ENCODE results near the gene ARHGAP6.

Gene ARHGAP6, protein sequence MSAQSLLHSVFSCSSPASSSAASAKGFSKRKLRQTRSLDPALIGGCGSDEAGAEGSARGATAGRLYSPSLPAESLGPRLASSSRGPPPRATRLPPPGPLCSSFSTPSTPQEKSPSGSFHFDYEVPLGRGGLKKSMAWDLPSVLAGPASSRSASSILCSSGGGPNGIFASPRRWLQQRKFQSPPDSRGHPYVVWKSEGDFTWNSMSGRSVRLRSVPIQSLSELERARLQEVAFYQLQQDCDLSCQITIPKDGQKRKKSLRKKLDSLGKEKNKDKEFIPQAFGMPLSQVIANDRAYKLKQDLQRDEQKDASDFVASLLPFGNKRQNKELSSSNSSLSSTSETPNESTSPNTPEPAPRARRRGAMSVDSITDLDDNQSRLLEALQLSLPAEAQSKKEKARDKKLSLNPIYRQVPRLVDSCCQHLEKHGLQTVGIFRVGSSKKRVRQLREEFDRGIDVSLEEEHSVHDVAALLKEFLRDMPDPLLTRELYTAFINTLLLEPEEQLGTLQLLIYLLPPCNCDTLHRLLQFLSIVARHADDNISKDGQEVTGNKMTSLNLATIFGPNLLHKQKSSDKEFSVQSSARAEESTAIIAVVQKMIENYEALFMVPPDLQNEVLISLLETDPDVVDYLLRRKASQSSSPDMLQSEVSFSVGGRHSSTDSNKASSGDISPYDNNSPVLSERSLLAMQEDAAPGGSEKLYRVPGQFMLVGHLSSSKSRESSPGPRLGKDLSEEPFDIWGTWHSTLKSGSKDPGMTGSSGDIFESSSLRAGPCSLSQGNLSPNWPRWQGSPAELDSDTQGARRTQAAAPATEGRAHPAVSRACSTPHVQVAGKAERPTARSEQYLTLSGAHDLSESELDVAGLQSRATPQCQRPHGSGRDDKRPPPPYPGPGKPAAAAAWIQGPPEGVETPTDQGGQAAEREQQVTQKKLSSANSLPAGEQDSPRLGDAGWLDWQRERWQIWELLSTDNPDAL (N-terminal part only)

DNA sequence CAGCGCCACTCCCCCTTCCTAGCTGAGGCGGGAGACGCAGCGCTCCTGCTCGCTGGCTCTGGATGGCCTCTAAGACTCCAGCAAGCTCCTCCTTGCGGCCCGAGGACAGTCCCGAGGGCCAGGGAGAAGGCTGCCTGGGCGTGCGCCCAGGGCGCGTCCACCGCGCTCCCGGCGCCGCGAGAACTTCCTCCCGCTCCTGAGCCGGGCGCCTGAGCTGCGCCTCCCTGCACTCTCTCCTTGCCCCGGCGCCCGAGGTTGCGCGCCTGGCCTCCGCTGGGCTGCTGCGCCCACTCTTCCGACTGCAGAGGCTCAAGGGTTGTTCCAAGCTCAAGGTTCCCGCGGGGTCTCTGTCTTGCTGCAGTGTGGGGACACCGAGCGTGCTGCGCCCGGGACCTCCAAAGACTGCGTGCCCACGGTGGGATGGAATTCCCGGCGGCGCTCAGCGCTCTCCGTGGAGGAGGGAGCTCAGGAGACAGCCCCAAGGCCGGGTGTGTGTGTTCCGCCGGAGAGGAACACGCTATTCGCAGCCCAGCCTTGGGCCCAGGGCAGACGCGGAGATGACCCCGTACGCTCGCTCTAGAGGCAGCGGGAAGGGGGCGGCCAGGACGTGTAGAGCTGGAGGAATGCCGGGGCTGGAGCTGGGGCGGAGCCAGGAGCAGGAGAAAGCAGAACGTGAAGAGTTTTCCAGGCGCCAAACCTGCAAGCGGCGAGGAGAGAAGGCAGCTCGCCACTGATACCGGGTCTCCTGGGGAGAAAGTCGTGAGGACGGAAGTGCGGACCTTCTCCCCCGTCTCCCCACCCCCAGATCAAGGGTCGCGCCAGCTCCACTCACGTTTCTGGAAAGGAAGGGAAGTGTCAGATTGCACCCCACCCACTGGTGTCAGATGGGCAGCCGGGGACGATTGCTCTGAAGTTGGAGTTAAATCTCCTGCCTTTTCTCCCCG lies at the start of gene ARHGAP6:
Gene ARHGAP6 (minus strand): TSS at position 753 of the 944 bp plus-strand sequence. CDS start 1,092 bp downstream, outside the sequence.
- Histone ChIP-seq H3K36me3 (ENCODE audit: insufficient read depth, low read length) (no peaks in the 10 kb centered on the region), H3K9me3 (ENCODE audit: low read depth, low read length) (no peaks in the 10 kb centered on the region), H3K9ac (ENCODE audit: insufficient read length) (no peak within 1 kb of the TSS), H3K27ac (no peak within 1 kb of the TSS), H3K4me3 (no peak within 1 kb of the TSS)
- TF ChIP-seq FOXP2 (optimal IDR thresholded peaks at IDR 0.05; ENCODE audit: control extremely low read depth, extremely low read length, insufficient read depth) = no peak
- no peak for TF ChIP-seq EZH2 (IDR thresholded peaks at IDR 0.05)
- TF ChIP-seq POLR2AphosphoS5 (IDR thresholded peaks at IDR 0.05; ENCODE audit: borderline replicate concordance, low read depth, low read length) = no peak
- no peak for DNase-seq (ENCODE audit: low read depth, low spot score)

DNA sequence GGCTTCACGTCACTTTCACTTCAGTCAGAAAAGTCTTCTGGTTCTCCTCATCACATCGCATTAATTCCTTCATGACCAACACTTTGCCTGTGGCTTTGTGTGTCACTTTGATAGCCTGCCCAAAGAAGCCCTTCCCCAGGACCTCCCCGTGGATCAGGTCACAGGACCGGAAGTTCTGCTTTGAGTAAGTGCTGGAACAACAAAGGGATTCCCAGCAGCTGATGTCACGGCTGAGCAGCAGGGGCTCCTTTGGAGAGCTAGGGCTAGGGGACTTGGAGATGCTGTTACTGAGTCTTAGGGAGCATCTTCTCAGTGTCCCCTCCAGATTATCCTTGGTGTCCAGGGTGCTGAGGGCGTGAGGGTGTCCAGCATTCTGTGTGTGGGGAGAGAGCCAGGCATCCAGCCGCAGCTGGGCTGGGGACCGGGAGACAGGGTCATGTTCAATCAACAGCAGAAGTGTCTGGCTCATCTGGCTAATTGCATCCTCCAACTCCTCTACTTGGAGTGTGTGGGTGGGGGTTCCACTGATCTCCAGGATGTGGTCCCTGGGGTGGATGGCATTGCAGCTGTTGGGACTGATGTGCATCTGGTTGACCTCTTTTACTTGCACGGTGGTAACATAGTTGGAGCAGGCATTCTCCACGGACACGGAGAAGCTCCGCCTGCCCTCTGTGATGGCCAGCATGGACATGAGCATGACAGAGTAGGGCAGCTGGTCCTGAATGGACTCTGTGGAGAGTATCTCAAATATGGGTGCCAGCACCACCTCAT lies 39.2 kb upstream of the ARHGAP6 start:
- no peaks in the 10 kb centered on the region for H3K9me3 ChIP-seq (ENCODE audit: low read depth, low read length)
- no peak overlapping the region for H3K9ac ChIP-seq (ENCODE audit: insufficient read length)
- no peak for TF ChIP-seq POLR2AphosphoS5 (IDR thresholded peaks at IDR 0.05; ENCODE audit: borderline replicate concordance, low read depth, low read length)
- no peak for TF ChIP-seq FOXP2 (optimal IDR thresholded peaks at IDR 0.05; ENCODE audit: control extremely low read depth, extremely low read length, insufficient read depth)
- no peak for TF ChIP-seq EZH2 (IDR thresholded peaks at IDR 0.05)
- H3K36me3 ChIP-seq (ENCODE audit: insufficient read depth, low read length) = no peaks in the 10 kb centered on the region
- no peak for DNase-seq (ENCODE audit: low read depth, low spot score)
- no peak overlapping the region for H3K27ac ChIP-seq
- H3K4me3 ChIP-seq = no peak overlapping the region

DNA sequence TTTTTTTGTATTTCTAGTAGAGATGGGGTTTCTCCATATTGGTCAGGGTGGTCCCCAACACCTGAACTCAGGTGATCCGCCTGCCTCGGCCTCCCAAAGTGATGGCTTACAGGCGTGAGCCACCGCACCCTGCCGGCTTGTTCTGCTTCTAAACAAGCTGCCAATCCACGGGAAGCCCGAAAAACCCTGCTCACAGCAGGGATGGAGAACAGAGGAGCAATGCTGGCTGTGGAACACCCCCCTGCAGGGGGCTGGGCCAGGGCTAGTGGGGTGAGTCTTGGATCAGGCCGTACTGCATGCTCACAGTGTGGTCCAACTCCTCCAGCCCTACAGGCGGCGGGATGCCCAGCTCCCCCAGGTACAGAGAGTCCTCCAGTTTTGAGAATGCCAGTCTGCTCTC lies 38.1 kb upstream of the ARHGAP6 start:
- TF ChIP-seq FOXP2 (optimal IDR thresholded peaks at IDR 0.05; ENCODE audit: control extremely low read depth, extremely low read length, insufficient read depth) (no peak), POLR2AphosphoS5 (IDR thresholded peaks at IDR 0.05; ENCODE audit: borderline replicate concordance, low read depth, low read length) (no peak), EZH2 (IDR thresholded peaks at IDR 0.05) (no peak)
- no peak for DNase-seq (ENCODE audit: low read depth, low spot score)
- Histone ChIP-seq H3K4me3 (no peak overlapping the region), H3K27ac (no peak overlapping the region), H3K36me3 (ENCODE audit: insufficient read depth, low read length) (no peaks in the 10 kb centered on the region), H3K9me3 (ENCODE audit: low read depth, low read length) (no peaks in the 10 kb centered on the region), H3K9ac (ENCODE audit: insufficient read length) (no peak overlapping the region)

DNA sequence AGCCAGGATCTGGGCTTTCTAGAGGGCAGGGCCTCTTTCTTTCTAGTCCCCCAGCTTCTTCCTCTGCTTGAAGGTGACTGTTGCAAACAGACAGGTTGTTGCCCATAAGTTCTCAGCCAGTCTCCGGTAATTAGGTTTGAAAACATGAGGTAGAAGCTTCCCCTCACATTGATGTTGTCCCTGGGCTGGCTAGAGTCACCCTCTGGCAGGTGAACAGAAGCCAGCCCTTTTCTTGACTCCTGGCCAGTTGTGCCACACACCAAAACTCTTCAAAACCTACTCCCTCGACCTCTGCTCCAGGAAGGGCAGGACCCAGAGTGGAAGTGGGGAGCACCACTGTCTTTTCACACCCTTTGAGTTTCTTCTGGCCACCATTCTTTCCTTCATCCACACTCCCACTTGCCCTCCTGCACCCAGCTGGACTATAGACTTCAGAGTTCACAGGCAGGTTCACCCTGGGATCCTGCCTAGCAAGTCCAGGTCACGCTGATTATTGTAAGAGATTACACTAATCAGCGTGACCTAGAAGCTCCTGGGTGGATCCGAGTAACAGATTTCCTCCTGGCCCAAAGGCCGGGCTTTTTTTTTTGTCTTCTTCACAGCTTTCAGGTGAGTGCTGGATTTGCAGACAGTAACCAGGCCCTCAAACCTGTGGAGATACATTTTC lies 37.4 kb upstream of the ARHGAP6 start:
- Histone ChIP-seq H3K27ac (no peak overlapping the region), H3K9ac (ENCODE audit: insufficient read length) (no peak overlapping the region), H3K36me3 (ENCODE audit: insufficient read depth, low read length) (no peaks in the 10 kb centered on the region), H3K9me3 (ENCODE audit: low read depth, low read length) (no peaks in the 10 kb centered on the region), H3K4me3 (no peak overlapping the region)
- no peak for DNase-seq (ENCODE audit: low read depth, low spot score)
- TF ChIP-seq POLR2AphosphoS5 (IDR thresholded peaks at IDR 0.05; ENCODE audit: borderline replicate concordance, low read depth, low read length) = no peak
- no peak for TF ChIP-seq FOXP2 (optimal IDR thresholded peaks at IDR 0.05; ENCODE audit: control extremely low read depth, extremely low read length, insufficient read depth)
- no peak for TF ChIP-seq EZH2 (IDR thresholded peaks at IDR 0.05)

DNA sequence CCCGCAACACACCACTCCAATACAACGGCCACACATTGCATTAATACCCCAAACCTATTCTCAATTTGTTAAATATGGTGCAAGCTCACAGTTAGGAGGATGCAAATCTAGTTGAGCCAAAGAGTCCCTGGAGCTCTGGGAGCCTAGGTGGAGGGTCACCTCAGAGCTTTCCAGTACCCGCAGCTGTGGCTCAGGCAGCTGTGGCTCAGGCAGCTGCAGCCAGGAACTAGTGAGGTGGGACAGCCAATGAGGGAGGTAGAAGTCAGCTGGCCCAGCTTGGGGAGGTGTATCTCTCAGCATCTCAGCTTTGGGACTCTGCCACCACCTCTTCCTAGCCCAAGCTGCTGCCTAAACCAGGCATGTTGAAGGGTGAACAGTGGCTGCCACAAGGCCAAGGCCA lies 36.7 kb upstream of the ARHGAP6 start:
- Histone ChIP-seq H3K9ac (ENCODE audit: insufficient read length) (no peak overlapping the region), H3K36me3 (ENCODE audit: insufficient read depth, low read length) (no peaks in the 10 kb centered on the region), H3K9me3 (ENCODE audit: low read depth, low read length) (no peaks in the 10 kb centered on the region), H3K4me3 (no peak overlapping the region), H3K27ac (no peak overlapping the region)
- TF ChIP-seq FOXP2 (optimal IDR thresholded peaks at IDR 0.05; ENCODE audit: control extremely low read depth, extremely low read length, insufficient read depth) (no peak), EZH2 (IDR thresholded peaks at IDR 0.05) (no peak), POLR2AphosphoS5 (IDR thresholded peaks at IDR 0.05; ENCODE audit: borderline replicate concordance, low read depth, low read length) (no peak)
- DNase-seq (ENCODE audit: low read depth, low spot score) = no peak

DNA sequence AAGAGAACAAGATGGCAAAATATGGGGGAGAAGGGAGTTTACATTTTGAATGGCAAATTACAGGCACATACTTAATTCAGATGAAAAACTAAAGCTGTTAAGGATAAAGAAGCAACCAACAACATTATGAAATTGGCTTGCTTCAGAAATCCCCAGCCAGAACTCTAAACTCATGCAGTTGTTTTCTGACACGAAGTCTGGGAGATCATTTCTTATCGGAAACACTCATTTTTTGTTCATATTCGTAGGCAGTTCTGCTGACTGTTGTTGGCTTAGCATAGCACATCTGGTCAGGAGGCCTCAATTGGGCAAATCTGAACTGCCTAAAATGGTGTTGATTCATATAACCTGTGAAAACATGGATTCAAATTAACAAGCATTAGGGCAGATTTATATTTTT lies 33.0 kb upstream of the ARHGAP6 start:
- Histone ChIP-seq H3K9me3 (ENCODE audit: low read depth, low read length) (no peaks in the 10 kb centered on the region), H3K27ac (no peak overlapping the region), H3K36me3 (ENCODE audit: insufficient read depth, low read length) (no peaks in the 10 kb centered on the region), H3K9ac (ENCODE audit: insufficient read length) (no peak overlapping the region), H3K4me3 (no peak overlapping the region)
- DNase-seq (ENCODE audit: low read depth, low spot score) = no peak
- no peak for TF ChIP-seq POLR2AphosphoS5 (IDR thresholded peaks at IDR 0.05; ENCODE audit: borderline replicate concordance, low read depth, low read length)
- TF ChIP-seq FOXP2 (optimal IDR thresholded peaks at IDR 0.05; ENCODE audit: control extremely low read depth, extremely low read length, insufficient read depth) = no peak
- TF ChIP-seq EZH2 (IDR thresholded peaks at IDR 0.05) = no peak

DNA sequence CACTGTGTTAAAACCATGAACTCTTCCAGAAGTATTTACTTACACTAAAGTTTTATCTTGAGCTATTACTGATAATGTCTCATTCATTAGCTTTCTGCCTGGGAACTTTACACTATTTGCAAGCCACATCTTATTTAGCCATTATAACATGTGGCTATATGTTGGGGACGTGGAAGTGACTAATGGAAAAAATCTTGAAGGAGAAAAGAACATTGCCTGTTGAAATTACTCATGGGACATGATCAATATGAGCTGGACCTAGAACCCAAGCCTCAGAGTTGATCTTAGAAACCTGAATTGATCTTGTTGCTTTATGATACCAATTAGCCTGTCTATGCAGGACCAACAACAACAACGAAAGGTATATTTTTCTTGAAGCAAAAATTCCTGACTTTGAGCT lies 22.5 kb upstream of the ARHGAP6 start:
- H3K9ac ChIP-seq (ENCODE audit: insufficient read length) = no peak overlapping the region
- no peak overlapping the region for H3K4me3 ChIP-seq
- no peaks in the 10 kb centered on the region for H3K9me3 ChIP-seq (ENCODE audit: low read depth, low read length)
- H3K36me3 ChIP-seq (ENCODE audit: insufficient read depth, low read length) = no peaks in the 10 kb centered on the region
- DNase-seq (ENCODE audit: low read depth, low spot score) = no peak
- H3K27ac ChIP-seq = no peak overlapping the region
- TF ChIP-seq EZH2 (IDR thresholded peaks at IDR 0.05) (no peak), FOXP2 (optimal IDR thresholded peaks at IDR 0.05; ENCODE audit: control extremely low read depth, extremely low read length, insufficient read depth) (no peak), POLR2AphosphoS5 (IDR thresholded peaks at IDR 0.05; ENCODE audit: borderline replicate concordance, low read depth, low read length) (no peak)

Data from SK-N-MC (cell line).